ENCODE measurements around the gene CFAP221.

GRCh38 chr2:119496682-119497081 is 47.6 kb upstream of the CFAP221 start:
- TF ChIP-seq CTCF (conservative IDR thresholded peaks at IDR 0.05; ENCODE audit: low read depth in 2 of 2) (no peak), ETS1 (IDR thresholded peaks at IDR 0.05) (no peak), EZH2 (IDR thresholded peaks at IDR 0.05; ENCODE audit: low read depth, unreplicated experiment) (no peak), CREB1 (CRISPR knock-in tag; IDR thresholded peaks at IDR 0.05; ENCODE audit: low read depth) (no peak), STAT1 (IDR thresholded peaks at IDR 0.05; ENCODE audit: unreplicated experiment) (no peak), POLR2AphosphoS5 (IDR thresholded peaks at IDR 0.05; ENCODE audit: low read depth) (no peak), JUNB (IDR thresholded peaks at IDR 0.05; ENCODE audit: unreplicated experiment) (no peak), REST (IDR thresholded peaks at IDR 0.05; ENCODE audit: unreplicated experiment) (no peak), EZH2phosphoT487 (IDR thresholded peaks at IDR 0.05; ENCODE audit: unreplicated experiment) (no peak), NANOG (IDR thresholded peaks at IDR 0.05; ENCODE audit: borderline replicate concordance) (no peak)

Data from GM23338 (cell line).